ENCODE measurements around the gene SLC25A40. TPM values are rescaled to one million over a fixed set of nuclear protein-coding genes. Genes with fewer than 3 reads are reported as not detected.
A peak's percentile ranks its signal among the peaks of the same experiment; 100 is the strongest.
"Not testable (repeated sequence)": the region's sequence is repeated elsewhere in the genome, so short reads cannot be mapped to it uniquely, and the experiment has no call there.

Gene SLC25A40
- 19.3 and 19.9 TPM in 2 replicates for total RNA-seq (2014; rRNA removed; shearing (Covaris generic))
- 16.7 and 22.5 TPM in 2 replicates for polyA plus RNA-seq (2015; cell fraction: cytosol; rRNA removed)
- polyA plus RNA-seq (2015; cell fraction: nucleus; rRNA removed) = 94.9 and 95.3 TPM in 2 replicates

GRCh38 chr7:87876040-87876868, at the start of gene SLC25A40, which contains the start of gene DBF4:
Gene SLC25A40, minus strand, starts transcription at chr7:87876360. Its CDS starts 17,633 bp downstream, at chr7:87858727.
Gene DBF4, plus strand, starts transcription at chr7:87876493. Its CDS starts 240 bp downstream, at chr7:87876733.
- peak; percentile 98 for DNase-seq (ENCODE audit: low read depth, low spot score)
- in situ Hi-C loops (cut with HindIII; ENCODE audit: low pct_unique_long_range_greater_than_20kb, low sequenced_read_pairs) = no loop called here

- in situ Hi-C loops (cut with HindIII; ENCODE audit: low pct_unique_long_range_greater_than_20kb, low sequenced_read_pairs) = not testable (repeated sequence)
Observed at GRCh38 chr7:87922759-87923395, 46.7 kb upstream of the SLC25A40 start.

DNA sequence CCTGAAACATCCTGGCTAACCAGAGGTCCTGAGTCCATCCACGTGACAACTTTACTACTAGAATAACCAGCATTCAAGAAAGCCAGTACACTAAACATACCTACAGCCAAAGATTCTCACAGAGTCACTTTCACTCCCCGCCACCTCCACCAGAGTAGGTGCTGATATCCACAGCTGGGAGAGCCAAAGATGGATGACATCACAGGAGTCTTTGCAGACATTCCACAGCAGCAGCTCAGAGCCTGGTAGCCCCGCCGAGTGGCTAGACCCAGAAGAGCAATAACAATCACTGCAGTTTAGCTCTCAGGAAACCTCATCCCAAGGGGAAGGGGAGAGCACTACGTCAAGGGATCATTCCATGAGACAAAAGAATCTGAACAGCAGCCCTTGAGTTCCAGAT, 44.4 kb upstream of the SLC25A40 start:
- in situ Hi-C loops (cut with HindIII; ENCODE audit: low pct_unique_long_range_greater_than_20kb, low sequenced_read_pairs) = no loop called here
- DNase-seq (ENCODE audit: low read depth, low spot score) = no peak

More at GRCh38 chr7:87922759-87923395, 46.7 kb upstream of the SLC25A40 start:
- not testable (repeated sequence) for DNase-seq (ENCODE audit: low read depth, low spot score)

DNA sequence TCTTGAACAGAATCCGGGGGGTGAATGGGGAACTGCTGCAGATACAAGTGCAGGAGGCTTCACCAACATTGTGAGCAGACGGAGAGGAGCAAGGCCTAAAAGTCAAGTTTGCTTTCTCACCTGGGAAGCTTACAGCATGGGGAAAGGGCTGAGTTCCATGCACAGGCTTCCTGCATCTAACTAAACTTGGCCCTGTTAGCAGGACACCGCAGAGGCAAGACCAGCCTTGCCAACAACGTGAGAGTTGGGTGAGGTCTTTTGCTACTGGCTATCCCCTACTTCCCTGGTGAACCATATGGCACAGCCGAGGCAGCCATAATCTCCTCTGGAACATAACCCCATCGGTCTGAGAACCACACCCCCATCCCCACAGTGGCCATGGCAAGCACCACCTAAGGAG, 43.7 kb upstream of the SLC25A40 start:
- no peak for DNase-seq (ENCODE audit: low read depth, low spot score)
- in situ Hi-C loops (cut with HindIII; ENCODE audit: low pct_unique_long_range_greater_than_20kb, low sequenced_read_pairs) = no loop called here

GRCh38 chr7:87918740-87919139, 42.6 kb upstream of the SLC25A40 start:
- in situ Hi-C loops (cut with HindIII; ENCODE audit: low pct_unique_long_range_greater_than_20kb, low sequenced_read_pairs) = no loop called here
- no peak for DNase-seq (ENCODE audit: low read depth, low spot score)

DNA sequence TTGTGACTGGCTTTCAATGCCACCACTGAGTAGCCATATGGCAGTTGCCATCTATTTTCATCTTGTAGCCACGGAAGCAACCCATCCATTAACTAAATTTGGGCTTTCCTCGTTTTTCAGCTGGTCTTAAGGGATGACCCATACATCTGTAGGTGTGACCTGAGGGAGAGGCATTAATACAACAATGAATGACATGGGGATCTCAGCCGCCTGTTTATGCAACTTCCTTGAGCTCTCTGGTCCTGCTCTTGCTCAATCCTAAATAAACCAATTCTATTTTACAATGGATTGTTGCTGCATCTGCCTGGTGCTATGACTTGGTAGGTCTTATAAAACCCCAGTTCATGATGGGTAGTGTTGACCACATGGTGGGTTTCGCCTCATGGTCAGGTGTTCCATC, 36.0 kb upstream of the SLC25A40 start:
- in situ Hi-C loops (cut with HindIII; ENCODE audit: low pct_unique_long_range_greater_than_20kb, low sequenced_read_pairs) = no loop called here
- no peak for DNase-seq (ENCODE audit: low read depth, low spot score)

GRCh38 chr7:87908814-87909213, 32.7 kb upstream of the SLC25A40 start:
- in situ Hi-C loops (cut with HindIII; ENCODE audit: low pct_unique_long_range_greater_than_20kb, low sequenced_read_pairs); DNase-seq (ENCODE audit: low read depth, low spot score): not testable (repeated sequence)

DNA sequence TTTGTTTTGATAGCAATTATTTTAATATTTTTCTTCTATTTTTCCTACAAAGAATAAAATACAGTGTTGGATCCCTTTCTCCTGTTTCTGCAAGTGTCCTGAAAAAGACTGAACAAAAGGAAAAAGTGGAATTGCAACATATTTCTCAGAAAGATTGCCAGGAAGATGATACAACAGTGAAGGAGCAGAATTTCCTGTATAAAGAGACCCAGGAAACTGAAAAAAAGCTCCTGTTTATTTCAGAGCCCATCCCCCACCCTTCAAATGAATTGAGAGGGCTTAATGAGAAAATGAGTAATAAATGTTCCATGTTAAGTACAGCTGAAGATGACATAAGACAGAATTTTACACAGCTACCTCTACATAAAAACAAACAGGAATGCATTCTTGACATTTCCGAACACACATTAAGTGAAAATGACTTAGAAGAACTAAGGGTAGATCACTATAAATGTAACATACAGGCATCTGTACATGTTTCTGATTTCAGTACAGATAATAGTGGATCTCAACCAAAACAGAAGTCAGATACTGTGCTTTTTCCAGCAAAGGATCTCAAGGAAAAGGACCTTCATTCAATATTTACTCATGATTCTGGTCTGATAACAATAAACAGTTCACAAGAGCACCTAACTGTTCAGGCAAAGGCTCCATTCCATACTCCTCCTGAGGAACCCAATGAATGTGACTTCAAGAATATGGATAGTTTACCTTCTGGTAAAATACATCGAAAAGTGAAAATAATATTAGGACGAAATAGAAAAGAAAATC, 31.2 kb upstream of the SLC25A40 start:
- DNase-seq (ENCODE audit: low read depth, low spot score); in situ Hi-C loops (cut with HindIII; ENCODE audit: low pct_unique_long_range_greater_than_20kb, low sequenced_read_pairs): not testable (repeated sequence)

DNA sequence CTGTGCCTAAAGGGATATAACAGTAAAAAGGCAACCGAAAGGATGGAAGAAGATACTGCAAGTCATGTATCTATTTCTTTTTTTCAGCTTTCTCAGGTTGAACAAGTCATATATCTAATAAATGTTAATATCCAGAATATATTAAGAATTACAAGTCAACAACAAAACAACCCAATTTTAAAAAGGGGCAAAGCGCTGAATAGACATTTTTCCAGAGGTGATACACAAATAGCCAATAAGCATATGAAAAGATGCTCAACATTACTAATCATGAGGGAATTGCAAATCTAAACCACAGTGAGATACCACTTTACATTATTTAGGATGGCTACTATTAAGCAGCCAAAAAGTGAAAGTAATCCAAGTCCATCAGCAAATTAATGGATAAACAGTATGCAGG, 23.1 kb upstream of the SLC25A40 start:
- in situ Hi-C loops (cut with HindIII; ENCODE audit: low pct_unique_long_range_greater_than_20kb, low sequenced_read_pairs) = no loop called here
- DNase-seq (ENCODE audit: low read depth, low spot score) = no peak

- DNase-seq (ENCODE audit: low read depth, low spot score) = no peak
- in situ Hi-C loops (cut with HindIII; ENCODE audit: low pct_unique_long_range_greater_than_20kb, low sequenced_read_pairs) = no loop called here
Observed at GRCh38 chr7:87895363-87895762, 19.2 kb upstream of the SLC25A40 start.

GRCh38 chr7:87886875-87887274, 10.7 kb upstream of the SLC25A40 start:
- peak; percentile 64 for DNase-seq (ENCODE audit: low read depth, low spot score)
- in situ Hi-C loops (cut with HindIII; ENCODE audit: low pct_unique_long_range_greater_than_20kb, low sequenced_read_pairs) = no loop called here

DNA sequence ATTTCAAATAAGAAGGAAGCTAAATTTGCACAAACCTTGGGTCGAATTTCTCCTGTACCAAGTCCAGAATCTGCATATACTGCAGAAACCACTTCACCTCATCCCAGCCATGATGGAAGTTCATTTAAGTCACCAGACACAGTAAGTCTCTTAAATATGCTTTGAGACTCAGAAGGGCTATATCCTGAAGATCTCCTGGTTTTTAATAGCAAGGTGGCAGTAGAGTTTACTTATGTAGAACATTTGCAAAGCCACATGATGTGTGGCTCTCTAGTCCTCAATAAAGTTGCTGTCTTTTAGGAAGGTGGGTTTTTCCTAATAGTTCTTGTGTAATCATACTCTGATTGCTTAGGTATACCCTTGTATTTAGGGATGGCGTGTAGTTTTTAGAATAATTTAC, 8.9 kb upstream of the SLC25A40 start:
- in situ Hi-C loops (cut with HindIII; ENCODE audit: low pct_unique_long_range_greater_than_20kb, low sequenced_read_pairs) = no loop called here

DNA sequence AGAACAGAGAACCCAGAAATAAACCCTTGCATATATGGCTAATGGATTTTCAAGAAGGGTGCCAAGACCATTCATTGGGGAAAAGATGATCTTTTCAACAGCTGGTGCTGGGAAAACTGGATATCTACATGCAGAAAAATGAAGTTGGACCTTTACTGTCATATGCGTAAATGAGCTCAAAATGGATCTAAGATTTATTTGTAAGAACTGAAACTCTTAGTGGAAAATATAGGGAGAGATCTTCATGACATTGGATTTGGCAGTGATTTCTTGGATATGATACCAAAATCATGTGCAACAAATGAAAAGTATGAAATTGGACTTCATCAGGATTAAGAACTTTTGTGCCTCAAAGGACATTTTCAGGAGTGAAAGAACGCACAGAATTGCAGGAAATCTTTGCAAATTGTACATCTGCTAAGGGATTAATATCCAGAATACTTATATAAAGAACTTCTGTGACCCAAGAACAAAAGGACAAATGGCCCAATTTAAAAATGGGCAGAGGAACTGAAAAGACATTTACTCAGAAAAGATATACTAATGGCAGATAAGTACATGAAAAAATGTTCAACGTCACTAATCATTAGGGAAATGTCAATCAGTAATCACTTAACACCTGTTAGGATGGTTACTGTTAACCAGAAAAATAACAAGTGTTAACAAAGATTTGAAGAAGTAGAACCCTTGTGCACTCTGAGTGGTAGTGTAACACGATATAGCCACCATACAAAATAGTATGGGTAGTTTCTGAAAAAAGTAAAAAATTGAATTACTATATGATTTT, 6.2 kb upstream of the SLC25A40 start:
- in situ Hi-C loops (cut with HindIII; ENCODE audit: low pct_unique_long_range_greater_than_20kb, low sequenced_read_pairs) = no loop called here
- DNase-seq (ENCODE audit: low read depth, low spot score) = no peak

More for the DNA sequence above, 8.9 kb upstream of the SLC25A40 start:
- no peak for DNase-seq (ENCODE audit: low read depth, low spot score)

- no peak for DNase-seq (ENCODE audit: low read depth, low spot score)
- in situ Hi-C loops (cut with HindIII; ENCODE audit: low pct_unique_long_range_greater_than_20kb, low sequenced_read_pairs) = no loop called here
Observed at GRCh38 chr7:87878208-87878735, 2.1 kb upstream of the SLC25A40 start.

GRCh38 chr7:87877366-87878040, 1.3 kb upstream of the SLC25A40 start:
- in situ Hi-C loops (cut with HindIII; ENCODE audit: low pct_unique_long_range_greater_than_20kb, low sequenced_read_pairs) = no loop called here

GRCh38 chr7:87876869-87877234, 692 bp upstream of the SLC25A40 start:
- DNase-seq (ENCODE audit: low read depth, low spot score) = peak; percentile 67
- in situ Hi-C loops (cut with HindIII; ENCODE audit: low pct_unique_long_range_greater_than_20kb, low sequenced_read_pairs) = no loop called here

More at GRCh38 chr7:87877366-87878040, 1.3 kb upstream of the SLC25A40 start:
- no peak for DNase-seq (ENCODE audit: low read depth, low spot score)

All from SK-MEL-5 (cell line).